OCI-LY1 (cell line): ENCODE measurements around the gene MMP14.

Source experiments
- EZH2 ChIP-seq: fragments of 200-600 bp; sonication (generic), shearing (Covaris generic); IDR thresholded peaks from 2 replicates; pipeline ENCODE4 v1.8.0; 2017; ENCODE audit warnings: borderline replicate concordance, mixed run types, mild to moderate bottlenecking, antibody characterized with exemption, low read length, moderate library complexity, mixed read lengths
- TF ChIP-seq, protein P1 (sequence below): fragments of 200-600 bp; sonication (generic), shearing (Covaris generic); IDR thresholded peaks from 2 replicates; pipeline ENCODE4 v1.5.1; 2017; ENCODE audit warnings: mild to moderate bottlenecking, antibody characterized with exemption, low read length, moderate library complexity, mixed read lengths

GRCh38 chr14:22814373-22814772 is 22.0 kb upstream of the MMP14 start:
- TF ChIP-seq, protein P1, sequence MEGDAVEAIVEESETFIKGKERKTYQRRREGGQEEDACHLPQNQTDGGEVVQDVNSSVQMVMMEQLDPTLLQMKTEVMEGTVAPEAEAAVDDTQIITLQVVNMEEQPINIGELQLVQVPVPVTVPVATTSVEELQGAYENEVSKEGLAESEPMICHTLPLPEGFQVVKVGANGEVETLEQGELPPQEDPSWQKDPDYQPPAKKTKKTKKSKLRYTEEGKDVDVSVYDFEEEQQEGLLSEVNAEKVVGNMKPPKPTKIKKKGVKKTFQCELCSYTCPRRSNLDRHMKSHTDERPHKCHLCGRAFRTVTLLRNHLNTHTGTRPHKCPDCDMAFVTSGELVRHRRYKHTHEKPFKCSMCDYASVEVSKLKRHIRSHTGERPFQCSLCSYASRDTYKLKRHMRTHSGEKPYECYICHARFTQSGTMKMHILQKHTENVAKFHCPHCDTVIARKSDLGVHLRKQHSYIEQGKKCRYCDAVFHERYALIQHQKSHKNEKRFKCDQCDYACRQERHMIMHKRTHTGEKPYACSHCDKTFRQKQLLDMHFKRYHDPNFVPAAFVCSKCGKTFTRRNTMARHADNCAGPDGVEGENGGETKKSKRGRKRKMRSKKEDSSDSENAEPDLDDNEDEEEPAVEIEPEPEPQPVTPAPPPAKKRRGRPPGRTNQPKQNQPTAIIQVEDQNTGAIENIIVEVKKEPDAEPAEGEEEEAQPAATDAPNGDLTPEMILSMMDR, result no peak; the same call in 1 of the 2 replicates
- no peak for TF ChIP-seq EZH2
